Fibroblast of villous mesenchyme (primary cell): ENCODE data around the gene KLHL6. TPM values are rescaled to one million over a fixed set of nuclear protein-coding genes. Genes with fewer than 3 reads are reported as not detected.

Experiments used
- DNase-seq: peaks from one replicate; pipeline ENCODE4 v3.0.0-alpha.2; 2010; ENCODE audit warnings: low read depth
- H3K4me3 ChIP-seq: 2 replicates; pipeline ENCODE4 v1.5.1; 2011; ENCODE audit warnings: low read depth, mild to moderate bottlenecking, low read length
- CTCF ChIP-seq: IDR thresholded peaks from 2 replicates; pipeline ENCODE4 v1.5.1; 2012; ENCODE audit warnings: low read depth, mild to moderate bottlenecking, low read length; ENCODE audit not compliant: insufficient read depth
- total RNA-seq: library from RNA; depleted of rRNA; stranded (reverse); fragments of >200 nt; gene quantifications from 2 replicates; pipeline ENCODE4 v1.2.3, GENCODE V29; 2012

Gene KLHL6
- total RNA-seq, 1 donor = not detected

- no peak overlapping the region for H3K4me3 ChIP-seq
- TF ChIP-seq CTCF = no peak
- DNase-seq = no peak
Observed at GRCh38 chr3:183506674-183507320, 48.7 kb downstream of the KLHL6 start.

- no peak for TF ChIP-seq CTCF
- DNase-seq = no peak
- no peak overlapping the region for H3K4me3 ChIP-seq
Observed at GRCh38 chr3:183504597-183504996, 50.9 kb downstream of the KLHL6 start.

- no peak for TF ChIP-seq CTCF
- no peak for DNase-seq
- H3K4me3 ChIP-seq = no peak overlapping the region
Observed at GRCh38 chr3:183503746-183504145, 51.8 kb downstream of the KLHL6 start.

GRCh38 chr3:183502237-183503181, 53.0 kb downstream of the KLHL6 start:
- TF ChIP-seq CTCF = no peak
- no peak overlapping the region for H3K4me3 ChIP-seq
- peak; percentile 10 for DNase-seq

- H3K4me3 ChIP-seq = no peak overlapping the region
- no peak for DNase-seq
- TF ChIP-seq CTCF = no peak
Observed at GRCh38 chr3:183500981-183501704, 54.4 kb downstream of the KLHL6 start.

- no peak overlapping the region for H3K4me3 ChIP-seq
- no peak for DNase-seq
- no peak for TF ChIP-seq CTCF
Observed at GRCh38 chr3:183500319-183500718, 55.2 kb downstream of the KLHL6 start.
